ENCODE data around the gene SDC1.
"Not testable (repeated sequence)": the region's sequence is repeated elsewhere in the genome, so short reads cannot be mapped to it uniquely, and the experiment has no call there.

Gene SDC1, protein sequence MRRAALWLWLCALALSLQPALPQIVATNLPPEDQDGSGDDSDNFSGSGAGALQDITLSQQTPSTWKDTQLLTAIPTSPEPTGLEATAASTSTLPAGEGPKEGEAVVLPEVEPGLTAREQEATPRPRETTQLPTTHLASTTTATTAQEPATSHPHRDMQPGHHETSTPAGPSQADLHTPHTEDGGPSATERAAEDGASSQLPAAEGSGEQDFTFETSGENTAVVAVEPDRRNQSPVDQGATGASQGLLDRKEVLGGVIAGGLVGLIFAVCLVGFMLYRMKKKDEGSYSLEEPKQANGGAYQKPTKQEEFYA

DNA sequence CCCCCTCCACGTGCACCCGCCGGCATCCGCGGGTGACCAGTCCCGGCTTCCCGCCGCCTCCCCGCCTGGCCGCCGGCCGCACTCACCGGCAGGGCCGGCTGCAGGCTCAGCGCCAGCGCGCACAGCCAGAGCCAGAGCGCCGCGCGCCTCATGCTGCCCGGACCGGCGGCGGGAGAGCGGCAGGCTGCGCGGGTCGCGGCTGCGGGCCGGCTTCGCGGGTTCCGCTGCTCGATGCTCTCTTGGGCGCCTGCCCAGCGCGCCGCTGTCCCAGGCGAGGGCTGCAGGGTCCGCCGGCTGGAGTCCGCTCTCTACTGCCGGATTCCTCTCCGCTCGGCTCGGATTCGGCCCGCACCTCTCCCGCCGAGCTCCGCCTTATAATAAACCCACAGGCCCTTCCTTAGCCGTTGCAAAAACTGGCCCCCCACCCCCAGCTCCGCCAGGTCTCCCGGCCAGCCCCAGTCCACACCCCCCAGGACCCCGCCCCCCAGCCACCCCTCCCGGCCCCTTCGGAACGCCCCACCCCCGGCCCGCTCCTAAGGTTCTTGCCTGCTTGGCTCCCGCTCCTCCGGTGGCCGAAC is at the start of gene SDC1:
Gene SDC1 (minus strand): TSS at position 415 of the 578 bp plus-strand sequence. CDS start 263 bp downstream, at position 152.
- DNase-seq, result no peak

GRCh38 chr2:20273042-20273441 is 48.1 kb upstream of the SDC1 start:
- no peak for DNase-seq

DNA sequence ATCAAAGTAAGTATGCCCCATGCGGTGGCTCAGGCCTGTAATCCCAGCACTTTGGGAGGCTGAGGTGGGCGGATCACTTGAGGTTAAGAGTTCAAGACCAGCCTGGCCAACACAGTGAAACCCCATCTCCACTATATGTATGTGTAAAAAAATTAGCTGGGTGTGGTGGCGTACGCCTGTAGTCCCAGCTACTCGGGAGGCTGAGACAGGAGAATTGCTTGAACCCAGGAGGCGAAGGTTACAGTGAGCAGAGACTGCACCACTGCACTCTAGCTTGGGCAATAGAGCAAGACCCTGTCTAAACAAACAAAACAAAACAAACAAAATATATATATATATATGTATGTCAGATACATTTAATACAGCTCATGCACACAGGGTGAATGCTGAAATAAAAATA is 43.4 kb upstream of the SDC1 start:
- not testable (repeated sequence) for DNase-seq

DNA sequence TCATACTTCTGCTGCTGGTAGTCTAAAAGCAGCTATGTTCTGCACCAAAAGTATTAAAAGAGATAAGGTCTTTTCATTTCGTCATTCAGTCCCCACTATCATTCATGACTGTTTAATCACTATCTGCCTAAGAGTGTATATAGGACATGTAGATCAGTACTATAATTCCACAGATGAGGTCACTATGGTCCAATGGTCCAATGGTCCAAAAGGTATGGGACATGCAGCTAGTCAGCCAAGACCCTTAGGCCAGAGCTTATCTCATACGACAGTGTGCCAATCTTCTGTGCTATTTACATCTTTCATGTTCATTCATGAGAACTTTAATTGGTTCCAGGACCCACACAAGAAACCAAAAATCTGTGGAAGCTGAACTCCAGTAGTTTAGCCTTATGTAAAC is 42.6 kb upstream of the SDC1 start:
- no peak for DNase-seq

- no peak for DNase-seq
These were observed 39.7 kb upstream of the SDC1 start for GRCh38 chr2:20264629-20265028.

- no peak for DNase-seq
These were observed 32.5 kb upstream of the SDC1 start for GRCh38 chr2:20257411-20257810.

DNA sequence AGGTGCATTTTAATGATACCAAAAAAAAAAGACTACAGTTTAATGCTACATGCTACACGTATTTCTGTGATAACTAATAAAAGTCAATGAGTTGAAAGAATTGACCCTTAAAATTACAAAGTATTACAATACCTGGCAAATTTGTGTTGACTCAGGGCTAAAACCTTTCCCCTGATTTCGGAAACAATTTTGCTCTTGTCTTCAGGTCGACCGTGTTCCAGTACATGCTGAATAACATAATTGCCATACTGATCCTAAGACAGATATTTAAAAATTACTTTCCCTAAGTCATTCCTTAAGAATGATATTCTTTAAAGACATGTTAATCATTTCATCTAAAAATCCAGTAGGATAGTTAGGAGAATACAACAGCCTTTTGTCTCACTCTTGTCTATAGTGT is 29.8 kb upstream of the SDC1 start:
- no peak for DNase-seq

DNA sequence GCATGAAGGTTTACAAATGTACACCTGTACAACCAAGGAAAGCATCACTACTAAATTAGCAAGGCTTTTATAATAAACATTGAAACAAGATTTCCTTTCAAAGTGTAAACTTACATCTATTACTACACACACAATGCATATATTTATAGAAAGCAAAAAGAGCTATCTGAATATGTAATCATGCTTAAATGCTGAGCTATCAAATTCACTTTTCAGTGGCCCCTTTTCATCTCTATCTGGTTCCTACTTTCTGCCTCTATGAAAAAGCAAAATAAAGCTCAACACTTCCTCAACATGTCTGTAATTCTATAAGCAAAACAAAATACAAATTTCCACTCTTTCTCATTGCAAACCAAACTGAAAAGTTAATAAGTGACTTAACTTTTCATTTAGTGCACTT is 25.5 kb upstream of the SDC1 start:
- no peak for DNase-seq

- DNase-seq, result no peak
These were observed 24.2 kb upstream of the SDC1 start for GRCh38 chr2:20249170-20249569.

DNA sequence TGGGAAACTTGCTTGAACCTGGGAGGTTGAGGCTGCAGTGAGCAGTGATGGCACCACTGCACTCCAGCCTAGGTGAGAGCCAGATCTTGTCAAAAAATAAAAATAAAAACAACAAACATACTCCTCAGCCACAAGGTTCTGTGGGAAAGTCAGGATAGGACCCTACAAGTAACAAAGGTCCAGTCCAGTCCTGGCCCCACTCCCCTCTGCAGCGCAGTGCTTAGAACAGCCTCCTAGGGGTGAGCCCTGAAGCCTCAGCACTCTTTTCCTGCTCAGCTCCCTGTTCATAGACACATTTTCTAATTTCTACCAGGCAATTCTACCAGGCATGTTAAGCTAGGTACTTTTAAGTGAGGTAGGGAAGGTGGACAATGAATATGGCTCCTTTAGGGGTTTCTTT is 22.2 kb upstream of the SDC1 start:
- DNase-seq, result no peak

GRCh38 chr2:20243637-20244036 is 18.7 kb upstream of the SDC1 start:
- DNase-seq, result not testable (repeated sequence)

DNA sequence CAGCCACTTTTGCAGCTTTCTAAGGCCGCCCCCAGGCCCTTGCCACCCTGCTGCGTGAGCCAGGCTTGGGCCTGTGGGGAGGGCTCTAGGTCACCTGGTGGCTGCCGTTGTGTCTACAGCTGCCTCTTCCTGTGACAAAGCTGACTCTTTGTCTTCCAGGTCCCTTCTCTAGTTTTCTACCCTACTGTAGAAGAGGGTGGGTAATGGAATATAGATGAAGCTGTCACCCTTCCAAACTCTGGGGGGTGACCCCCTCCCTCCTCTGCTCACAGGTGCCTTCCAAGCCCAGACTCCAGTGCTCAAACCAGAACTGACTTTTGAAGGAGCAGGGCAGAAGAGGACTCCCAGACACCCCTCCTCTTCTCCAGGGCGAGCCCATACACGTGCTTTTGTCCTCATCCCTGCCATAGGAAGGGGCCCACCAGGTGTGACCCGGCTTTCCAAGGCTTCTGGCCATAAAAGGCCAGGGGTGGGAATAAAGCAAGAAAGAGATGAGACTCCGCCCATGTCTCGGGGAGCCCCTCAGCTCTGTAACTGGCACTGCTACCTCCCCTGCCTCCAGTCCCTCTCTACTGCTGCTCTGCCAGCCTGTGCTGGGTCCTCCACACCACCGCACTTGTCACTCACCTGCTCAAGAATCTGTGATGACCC is 17.9 kb upstream of the SDC1 start:
- no peak for DNase-seq

- no peak for DNase-seq
These were observed 17.2 kb upstream of the SDC1 start for GRCh38 chr2:20241973-20242726.

DNA sequence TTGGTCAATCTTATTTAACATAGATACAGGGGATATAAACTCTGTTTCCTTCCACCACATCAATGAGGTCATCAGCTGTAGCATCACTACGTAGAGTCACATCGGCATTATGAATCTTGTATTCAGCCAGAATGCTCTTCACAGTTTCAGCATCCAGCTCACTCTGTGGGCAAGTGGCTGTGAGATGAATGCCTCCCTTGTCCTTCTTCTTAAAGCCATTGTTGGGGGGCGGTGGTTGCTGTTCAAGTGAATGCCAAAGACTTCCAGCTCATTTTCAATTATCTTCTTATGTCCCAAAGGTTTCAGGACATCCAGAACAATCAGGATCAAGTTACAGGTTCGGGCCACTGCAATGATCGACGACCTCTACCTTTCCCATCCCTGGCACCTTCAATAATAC is 15.4 kb upstream of the SDC1 start:
- not testable (repeated sequence) for DNase-seq

- no peak for DNase-seq
These were observed 11.6 kb upstream of the SDC1 start for GRCh38 chr2:20236496-20236895.

GRCh38 chr2:20235655-20236305 is 10.8 kb upstream of the SDC1 start:
- no peak for DNase-seq

GRCh38 chr2:20234597-20234996 is 9.7 kb upstream of the SDC1 start:
- not testable (repeated sequence) for DNase-seq

DNA sequence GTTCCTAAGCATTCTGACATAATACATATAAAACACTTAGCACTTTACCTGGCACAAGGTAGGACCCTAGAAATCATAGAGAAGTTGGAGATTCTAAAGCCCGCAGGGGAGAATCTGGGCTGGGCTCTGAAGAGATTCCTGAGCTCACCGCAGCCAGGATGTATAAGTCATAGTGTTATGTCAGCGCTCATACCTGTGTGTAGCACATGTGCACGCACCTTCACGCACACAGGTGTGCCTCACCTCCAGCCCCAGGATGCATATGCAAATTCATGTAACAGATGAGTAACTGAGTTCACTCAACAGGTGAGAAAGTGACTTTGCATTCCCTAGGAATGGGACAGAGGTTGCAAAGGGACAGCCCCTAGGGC is 7.9 kb upstream of the SDC1 start:
- no peak for DNase-seq

DNA sequence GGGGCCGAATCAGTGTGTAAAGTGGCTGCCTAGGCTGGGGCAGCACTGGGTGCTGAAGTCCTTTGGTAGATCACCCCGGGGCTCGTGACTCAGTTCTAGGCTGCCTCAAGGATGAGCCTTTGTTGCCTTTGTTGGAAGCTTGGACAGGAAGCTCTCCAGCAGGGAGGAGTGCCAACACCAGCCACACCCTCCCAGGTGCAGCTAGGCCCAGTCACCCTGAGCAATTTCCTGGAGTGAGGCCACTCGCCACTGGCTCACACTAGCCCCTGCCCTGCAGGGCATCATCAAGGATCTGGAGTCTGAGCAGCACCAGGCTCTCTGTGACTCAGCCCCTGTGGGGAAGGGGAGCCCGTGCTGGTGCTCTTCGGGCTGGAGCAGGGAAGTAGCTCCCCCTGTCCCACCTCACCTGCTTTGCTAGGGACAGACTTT is 6.7 kb upstream of the SDC1 start:
- DNase-seq, result no peak

- DNase-seq, result no peak
These were observed 6.2 kb upstream of the SDC1 start for GRCh38 chr2:20231159-20231558.

GRCh38 chr2:20230114-20230425 is 5.1 kb upstream of the SDC1 start:
- DNase-seq, result no peak

DNA sequence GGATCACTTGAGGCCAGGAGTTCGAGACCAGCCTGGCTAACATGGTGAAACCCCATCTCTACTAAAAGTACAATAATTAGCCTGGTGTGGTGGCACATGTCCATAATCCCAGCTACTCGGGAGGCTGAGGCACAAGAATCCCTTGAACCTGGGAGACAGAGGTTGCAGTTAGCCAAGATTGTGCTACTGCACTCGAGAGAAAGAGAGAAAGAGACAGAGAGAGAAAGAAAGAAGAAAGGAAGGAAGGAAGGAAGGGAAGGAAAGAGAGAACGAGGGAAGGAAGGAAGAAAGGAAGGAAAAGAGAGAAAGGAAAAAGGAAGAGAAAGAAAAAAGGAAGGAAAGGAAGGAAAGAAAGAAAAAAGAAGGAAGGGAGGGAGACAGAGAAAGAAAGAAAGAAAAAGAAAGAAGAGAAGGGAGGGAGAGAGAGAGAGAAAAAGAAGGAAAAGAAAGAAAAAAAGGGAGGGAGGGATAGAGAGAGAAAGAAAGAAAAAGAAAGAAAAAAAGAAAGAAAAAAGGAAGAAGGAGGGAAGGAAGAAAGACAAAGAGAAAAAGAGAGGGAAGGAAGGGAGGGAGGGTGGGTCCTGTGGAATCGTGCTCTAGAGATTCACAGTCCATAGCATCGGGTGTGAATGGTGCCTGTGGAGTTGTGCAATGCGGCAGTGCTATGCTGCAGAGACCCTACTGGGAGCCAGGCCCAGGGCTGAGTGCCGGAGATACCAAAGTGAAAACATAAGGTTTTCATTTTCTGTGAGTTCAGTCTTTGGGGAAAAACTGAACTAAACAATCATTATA is 4.6 kb upstream of the SDC1 start:
- no peak for DNase-seq

Measured in DMS 273 treated with DMSO at 0.1 percent for 48 hours (cell line).